GM19238 (cell line): ENCODE measurements around the gene COA8.
"Not testable (repeated sequence)": the region's sequence is repeated elsewhere in the genome, so short reads cannot be mapped to it uniquely, and the experiment has no call there.

ENCODE experiments used
- DNase-seq: peaks from one replicate; pipeline ENCODE4 v3.0.0; 2011; ENCODE audit warnings: low spot score; ENCODE audit not compliant: insufficient read length

Gene COA8

GRCh38 chr14:103525430-103526246 lies 37.1 kb upstream of the COA8 start:
- DNase-seq, result not testable (repeated sequence)

GRCh38 chr14:103526247-103526913 lies 36.4 kb upstream of the COA8 start:
- no peak for DNase-seq

DNA sequence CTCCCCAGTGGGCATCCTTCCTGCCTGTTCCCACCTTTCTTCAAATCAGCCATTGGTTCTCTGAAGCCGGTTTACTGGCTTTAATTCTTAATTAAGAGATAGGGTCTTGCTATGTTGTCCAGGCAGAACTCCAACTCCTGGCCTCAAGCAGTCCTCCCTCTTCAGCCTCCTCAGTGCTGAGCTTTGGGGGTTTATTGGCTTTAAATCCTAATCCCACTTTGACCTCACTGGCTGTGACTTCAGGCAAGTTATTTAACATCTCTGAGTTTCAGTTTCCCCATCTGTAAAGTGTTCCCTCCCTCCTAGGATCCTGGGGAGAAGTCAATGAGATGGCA lies 35.9 kb upstream of the COA8 start:
- DNase-seq, result no peak

GRCh38 chr14:103527408-103528145 lies 35.2 kb upstream of the COA8 start:
- DNase-seq, result peak; percentile 79

DNA sequence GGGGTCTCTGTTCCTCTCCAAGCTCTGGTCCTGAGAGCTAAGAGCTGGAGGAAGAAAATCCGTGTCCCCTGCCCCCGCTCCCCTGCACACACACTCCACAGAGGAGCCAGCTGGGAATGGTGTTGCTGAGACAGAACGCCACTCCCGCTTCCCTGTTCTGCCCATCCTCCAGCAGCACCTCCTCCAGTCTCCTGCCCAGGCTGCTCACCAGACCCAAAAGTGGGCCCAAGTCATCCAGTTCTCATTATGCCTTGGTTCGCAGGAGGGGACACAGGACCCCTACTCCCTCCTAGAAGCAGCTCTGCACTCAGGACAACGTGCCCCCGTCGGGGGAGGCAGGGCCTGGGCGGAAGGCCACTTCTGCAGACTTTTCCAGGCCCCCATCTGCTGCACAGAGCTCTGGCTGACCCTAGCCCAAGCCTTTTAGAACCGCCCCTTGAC lies 34.6 kb upstream of the COA8 start:
- no peak for DNase-seq

DNA sequence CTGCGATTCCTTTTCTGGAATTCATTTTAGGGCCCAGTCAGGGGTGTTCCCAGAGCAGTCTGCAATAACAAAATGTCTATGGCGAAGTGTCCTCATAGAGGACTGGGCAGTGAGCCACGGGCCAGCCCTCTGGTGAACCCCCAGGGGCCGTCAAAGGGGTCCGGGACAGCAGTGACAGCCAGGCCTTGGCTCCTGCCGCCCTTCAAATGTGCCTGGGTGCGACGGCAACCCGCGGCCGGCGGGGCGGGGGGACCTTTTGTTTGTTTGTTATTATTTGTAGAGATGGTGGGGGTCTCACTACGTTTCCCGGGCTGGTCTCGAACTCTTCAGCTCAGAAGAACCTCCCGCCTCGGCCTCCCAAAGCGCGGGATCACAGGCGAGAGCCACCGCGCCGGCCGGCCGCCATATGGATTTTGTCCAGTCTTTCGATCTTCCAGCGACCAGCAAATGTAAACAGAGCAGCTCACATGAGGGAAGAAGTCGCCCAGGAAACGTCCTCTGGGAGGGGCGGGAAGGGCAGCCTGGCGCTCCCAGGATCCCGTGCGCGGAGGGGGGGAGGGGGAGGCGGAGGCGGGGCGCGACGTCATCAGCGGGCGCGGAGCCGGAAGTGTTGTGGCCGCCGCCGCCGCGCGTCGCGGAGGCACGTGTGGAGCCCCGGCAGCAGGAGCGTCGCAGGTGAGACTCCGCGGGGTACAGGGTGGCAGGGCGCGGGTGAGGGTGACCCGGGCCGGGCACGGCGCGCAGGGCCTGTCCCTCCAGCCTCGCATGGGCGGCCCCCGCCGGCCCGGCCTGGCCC lies 34.0 kb upstream of the COA8 start, which contains the start of gene TRMT61A:
Gene TRMT61A, plus strand, starts transcription at position 610 of the 796 bp plus-strand sequence. CDS start 783 bp downstream, outside the sequence.
- DNase-seq, result peak; percentile 95

DNA sequence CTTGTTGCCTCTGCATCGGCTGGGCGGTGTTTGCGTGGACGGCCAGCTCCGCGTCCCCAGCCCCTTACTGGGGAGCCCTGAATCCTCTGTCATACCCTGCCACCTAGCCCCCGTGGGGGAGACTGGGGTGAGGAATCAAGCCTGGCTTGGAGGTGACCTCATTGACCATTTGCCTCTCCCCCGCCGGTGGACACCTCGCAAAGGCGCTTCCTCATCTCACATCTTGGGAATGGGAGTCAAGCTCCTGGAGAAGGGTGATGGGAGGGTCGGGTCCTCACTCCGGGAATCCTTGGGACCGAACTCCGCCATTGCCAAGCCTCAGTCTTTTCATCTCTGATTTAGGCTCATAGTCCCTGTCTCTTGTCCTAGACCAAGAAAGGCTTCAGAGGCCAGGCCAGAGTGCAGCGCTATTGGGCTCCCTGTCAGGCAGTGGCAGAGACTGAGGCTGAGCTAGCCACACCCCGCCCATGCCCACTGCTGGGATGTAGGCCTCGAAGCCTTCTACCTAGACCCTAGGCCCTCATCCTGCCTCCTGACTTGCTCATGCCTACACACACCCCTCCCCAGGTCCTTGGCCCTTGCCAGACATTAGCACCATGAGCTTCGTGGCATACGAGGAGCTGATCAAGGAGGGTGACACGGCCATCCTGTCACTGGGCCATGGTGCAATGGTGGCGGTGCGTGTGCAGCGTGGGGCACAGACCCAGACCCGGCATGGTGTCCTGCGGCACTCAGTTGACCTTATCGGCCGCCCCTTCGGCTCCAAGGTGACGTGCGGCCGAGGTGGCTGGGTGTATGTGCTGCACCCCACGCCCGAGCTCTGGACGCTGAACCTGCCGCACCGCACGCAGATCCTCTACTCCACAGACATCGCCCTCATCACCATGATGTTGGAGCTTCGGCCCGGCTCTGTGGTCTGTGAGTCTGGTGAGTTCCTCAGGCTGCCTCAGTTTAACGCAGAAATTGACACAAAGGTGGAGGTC lies 33.1 kb upstream of the COA8 start:
- DNase-seq, result no peak

DNA sequence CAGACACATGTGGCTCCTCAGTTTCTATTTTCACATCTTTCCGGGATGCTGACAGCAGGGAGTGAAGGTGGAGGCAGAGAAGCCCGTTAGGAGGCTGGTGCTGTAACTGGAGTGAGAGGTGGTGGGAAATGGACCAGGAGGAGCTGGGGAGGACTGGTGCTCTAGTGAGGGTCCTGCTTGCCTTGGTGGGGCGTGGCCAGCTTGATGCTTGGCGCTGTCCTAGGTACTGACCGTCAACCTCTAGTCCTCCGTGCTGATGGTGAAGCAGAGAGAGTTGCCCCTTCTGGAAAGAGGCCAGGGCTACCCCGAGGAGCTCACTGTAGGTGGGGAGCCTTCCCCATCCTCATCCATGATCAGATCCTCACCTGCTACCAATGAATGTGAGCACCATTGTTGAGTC lies 32.4 kb upstream of the COA8 start:
- no peak for DNase-seq

DNA sequence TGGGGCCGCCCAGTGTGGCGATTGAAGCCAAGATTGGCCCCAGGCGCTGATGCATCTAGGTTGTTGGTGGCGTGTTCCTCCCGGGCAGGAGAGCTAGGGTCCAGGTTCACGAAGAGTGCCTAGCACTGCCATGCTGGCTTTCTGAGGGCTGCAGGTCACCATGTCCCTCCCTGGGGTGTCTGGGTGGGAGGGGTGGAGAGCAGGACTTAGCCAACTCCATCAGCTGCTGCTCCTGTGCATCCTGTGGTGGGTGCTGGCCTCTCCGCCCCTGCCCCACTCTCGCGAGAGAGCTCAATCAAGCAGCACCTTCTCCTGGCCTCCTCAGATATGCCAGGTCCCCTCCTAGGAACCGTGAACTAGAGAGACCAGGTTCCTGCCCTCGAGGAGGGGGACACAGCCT lies 31.9 kb upstream of the COA8 start:
- DNase-seq, result no peak

DNA sequence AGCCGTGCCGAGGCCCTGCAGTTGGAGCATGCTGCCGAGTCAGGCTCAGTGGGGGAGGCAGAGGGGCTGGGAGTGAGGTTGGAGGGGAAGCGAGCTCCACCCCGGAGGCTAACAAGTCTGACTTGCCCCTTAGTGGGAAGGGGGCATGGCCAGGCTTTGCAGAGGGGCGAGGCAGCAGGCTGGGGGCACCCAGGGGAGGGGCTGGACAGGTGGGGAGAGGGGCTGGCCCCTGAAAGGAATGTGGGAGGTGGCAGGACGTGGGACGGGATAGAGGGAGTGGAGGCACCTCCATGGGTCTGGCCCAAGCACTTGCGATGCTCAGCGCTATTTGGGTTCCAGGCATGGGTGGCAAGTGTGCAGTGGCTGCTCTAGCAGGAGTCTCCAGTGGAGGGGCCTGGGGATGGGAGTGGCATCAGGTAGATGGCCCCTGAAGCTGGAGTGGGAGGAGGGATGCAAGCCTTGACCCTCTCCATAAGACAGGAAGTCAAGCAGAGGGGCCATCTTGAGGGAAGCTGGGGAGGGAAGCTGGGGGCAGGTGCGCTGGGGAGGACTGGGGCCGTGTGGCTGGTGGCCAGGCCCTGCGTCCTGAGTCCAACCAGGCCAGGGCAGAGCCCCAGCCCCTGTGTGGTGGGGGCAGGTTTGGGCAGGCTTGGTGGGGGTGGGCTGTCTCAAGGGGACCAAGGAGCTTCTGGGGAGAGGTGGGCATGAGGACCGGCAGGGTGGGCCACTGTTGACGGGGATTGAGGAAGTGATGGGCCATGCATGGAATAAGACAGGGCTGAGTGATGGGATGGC lies 31.1 kb upstream of the COA8 start:
- no peak for DNase-seq

DNA sequence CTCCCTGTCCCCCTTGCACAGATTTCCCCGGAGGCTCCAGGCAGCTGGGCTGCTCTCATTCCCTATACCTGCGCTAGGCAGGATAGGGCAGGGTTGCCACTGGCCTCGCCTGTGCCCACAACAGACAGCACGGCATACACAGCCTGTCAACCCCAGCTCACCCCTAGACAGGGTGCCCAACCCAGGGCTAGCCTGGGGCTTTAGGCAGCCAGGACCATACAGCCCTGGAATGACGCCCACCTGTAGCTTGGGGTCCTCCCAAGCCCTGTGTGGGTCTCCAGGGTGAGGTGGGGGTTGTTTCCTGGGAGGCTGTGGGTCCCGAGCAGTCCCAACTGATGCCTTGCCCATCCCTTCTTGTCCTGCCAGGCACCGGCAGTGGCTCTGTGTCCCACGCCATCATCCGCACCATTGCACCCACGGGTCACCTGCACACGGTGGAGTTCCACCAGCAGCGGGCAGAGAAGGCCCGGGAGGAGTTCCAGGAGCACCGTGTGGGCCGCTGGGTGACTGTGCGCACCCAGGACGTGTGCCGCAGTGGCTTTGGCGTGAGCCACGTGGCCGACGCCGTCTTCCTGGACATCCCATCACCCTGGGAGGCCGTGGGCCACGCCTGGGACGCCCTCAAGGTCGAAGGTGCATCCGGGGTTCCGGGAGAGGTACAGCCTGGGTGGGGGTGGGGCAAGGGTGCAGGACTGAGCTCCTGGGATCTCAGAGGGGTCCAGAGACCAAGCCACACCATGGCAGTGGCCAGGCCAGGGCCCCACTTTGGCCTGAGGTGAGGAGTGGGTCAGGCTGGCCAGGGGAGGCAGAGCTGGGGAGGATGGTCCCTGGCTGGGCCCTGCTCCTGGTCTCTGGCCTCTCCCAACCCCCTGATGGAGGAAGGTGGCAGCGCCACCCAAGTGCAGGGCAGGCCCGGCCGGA lies 30.3 kb upstream of the COA8 start:
- no peak for DNase-seq

DNA sequence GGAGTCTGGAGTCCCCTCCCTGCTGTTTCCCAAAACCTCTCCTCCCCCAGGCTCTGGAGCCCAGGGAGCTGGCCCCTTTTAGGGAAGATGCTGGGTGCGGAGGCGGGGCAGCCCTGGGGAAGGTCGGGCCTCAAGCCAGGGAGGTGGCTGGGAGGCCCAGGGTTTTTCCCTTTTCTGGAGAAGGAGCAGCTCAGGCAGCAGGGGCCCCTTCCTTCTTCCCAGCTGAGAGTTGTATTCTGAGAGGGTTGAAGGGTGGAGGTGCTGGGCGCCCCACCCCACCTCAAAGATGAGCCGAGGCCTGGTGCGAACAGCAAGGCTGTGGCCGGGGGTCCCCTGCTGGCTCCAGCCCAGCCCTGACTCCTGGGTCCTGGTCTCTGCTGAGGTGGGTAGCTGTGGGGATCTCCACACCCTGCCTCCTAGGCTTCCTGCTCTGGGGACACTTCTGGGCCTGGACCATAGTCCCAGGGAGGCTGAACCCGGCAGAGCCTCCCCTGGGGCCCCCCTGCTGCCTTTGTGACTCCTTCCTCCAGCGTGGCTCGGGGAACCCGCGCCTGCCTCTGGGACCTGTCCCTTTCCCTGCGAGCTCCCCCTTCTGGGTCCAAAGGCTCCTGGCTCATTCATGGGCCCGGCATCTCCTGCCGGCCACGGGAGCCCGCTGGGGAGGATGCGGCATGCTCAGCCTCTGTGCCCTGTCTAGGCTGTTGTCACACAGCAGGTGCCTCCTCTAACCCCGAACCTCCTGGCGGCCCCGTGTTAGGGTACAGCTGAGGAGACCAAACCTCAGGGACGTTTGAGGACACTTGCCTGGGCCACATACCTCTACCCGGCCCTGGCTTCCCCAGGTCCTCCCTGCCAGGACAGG lies 29.4 kb upstream of the COA8 start:
- DNase-seq, result no peak

- DNase-seq, result no peak
Measured at GRCh38 chr14:103533999-103534575, 28.7 kb upstream of the COA8 start.

- DNase-seq, result no peak
Measured at GRCh38 chr14:103534576-103535061, 28.1 kb upstream of the COA8 start.

DNA sequence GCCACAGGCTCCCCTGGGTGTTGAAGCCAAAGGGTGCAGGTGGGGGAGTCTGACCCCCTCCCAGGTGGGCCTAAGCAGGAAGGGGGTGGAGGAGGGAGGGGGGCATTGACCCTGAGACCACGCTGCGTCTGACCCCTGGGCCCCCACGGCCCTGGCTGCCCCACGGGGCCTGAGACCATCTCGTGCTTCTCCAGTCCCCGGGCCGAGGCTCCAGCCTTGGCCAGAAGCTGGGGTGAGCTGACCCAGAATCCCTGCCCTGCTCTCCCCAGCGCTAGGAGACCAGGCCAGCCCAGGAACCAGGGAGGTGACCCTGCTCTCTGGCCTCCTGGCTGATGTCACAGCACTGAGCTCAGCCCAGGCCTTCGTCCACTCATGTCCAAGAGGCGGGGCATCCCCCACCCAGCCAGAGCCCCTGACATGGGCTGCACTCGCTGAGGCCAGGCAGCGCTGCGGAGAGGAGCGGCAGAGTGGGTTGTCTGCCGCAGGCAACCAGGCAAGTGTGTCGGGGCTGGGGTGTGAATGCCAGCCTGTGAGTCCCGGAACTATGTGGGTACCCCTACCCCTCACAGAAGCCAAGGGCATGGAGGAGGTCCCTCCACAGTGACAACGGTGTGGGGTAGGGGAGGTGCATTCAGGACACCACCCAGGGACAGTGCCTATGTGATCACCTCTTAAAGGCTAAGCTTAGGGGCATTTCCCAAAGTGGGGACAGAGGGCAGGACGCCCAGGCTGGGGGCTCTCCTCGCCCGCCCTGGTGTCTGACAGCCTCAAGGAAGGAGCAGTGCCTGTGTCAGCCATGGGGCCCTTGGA lies 27.5 kb upstream of the COA8 start:
- DNase-seq, result no peak
